GM23338 (cell line): ENCODE data around the gene DYNC2H1.

Experiments used
- EZH2 ChIP-seq: fragments of 200-600 bp; sonication (generic); IDR thresholded peaks from one replicate; pipeline ENCODE4 v1.8.0; 2017; ENCODE audit warnings: antibody characterized with exemption, mild to moderate bottlenecking, low read depth; ENCODE audit not compliant: unreplicated experiment
- TF ChIP-seq, protein P1 (sequence below): IDR thresholded peaks from 2 replicates; pipeline ENCODE4 v1.6.1; 2016; ENCODE audit warnings: antibody characterized with exemption
- TF ChIP-seq, protein P2 (sequence below), 2 experiments: fragments of 200-600 bp in 1 of 2; sonication (generic) in 1 of 2; conservative IDR thresholded peaks; 2 replicates each; pipeline versions ENCODE4 v1.5.1 to v1.6.1; 2016 to 2017; ENCODE audit warnings: antibody characterized with exemption in 2 of 2, low read depth in 2 of 2, mild to moderate bottlenecking in 2 of 2, moderate library complexity in 1 of 2

DNA sequence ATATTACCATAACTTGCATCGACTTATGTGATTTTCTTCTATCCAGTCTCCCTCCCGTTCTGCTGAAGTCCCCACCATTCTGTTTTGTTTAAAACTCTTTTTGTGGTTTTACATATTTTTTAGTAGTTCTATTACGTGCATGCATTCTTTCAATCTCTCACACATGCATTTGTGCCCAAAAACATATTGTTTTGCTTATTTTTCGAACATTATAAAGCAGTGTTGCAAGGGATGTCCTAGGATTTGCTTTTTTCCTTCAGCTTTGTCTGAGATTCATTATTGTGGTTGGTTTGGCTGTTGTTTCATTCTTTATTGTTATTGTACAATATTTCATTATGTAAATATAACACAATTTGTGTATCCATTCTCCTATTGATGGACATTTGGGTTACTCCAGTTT is 235.7 kb downstream of the DYNC2H1 start:
- TF ChIP-seq, protein P1, sequence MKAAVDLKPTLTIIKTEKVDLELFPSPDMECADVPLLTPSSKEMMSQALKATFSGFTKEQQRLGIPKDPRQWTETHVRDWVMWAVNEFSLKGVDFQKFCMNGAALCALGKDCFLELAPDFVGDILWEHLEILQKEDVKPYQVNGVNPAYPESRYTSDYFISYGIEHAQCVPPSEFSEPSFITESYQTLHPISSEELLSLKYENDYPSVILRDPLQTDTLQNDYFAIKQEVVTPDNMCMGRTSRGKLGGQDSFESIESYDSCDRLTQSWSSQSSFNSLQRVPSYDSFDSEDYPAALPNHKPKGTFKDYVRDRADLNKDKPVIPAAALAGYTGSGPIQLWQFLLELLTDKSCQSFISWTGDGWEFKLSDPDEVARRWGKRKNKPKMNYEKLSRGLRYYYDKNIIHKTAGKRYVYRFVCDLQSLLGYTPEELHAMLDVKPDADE: no peak
- TF ChIP-seq EZH2: no peak
- TF ChIP-seq, protein P2, sequence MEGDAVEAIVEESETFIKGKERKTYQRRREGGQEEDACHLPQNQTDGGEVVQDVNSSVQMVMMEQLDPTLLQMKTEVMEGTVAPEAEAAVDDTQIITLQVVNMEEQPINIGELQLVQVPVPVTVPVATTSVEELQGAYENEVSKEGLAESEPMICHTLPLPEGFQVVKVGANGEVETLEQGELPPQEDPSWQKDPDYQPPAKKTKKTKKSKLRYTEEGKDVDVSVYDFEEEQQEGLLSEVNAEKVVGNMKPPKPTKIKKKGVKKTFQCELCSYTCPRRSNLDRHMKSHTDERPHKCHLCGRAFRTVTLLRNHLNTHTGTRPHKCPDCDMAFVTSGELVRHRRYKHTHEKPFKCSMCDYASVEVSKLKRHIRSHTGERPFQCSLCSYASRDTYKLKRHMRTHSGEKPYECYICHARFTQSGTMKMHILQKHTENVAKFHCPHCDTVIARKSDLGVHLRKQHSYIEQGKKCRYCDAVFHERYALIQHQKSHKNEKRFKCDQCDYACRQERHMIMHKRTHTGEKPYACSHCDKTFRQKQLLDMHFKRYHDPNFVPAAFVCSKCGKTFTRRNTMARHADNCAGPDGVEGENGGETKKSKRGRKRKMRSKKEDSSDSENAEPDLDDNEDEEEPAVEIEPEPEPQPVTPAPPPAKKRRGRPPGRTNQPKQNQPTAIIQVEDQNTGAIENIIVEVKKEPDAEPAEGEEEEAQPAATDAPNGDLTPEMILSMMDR (conservative IDR thresholded peaks at IDR 0.05; ENCODE audit: low read depth in 2 of 2): no peak
